ENCODE measurements around the gene PGLYRP3. TPM values are rescaled to one million over a fixed set of nuclear protein-coding genes. Genes with fewer than 3 reads are reported as not detected.

PGLYRP3 gene
- total and polyA plus RNA-seq, 2 of the 13 experiments (the other 11 are each of a cell fraction or from before 2014, with no cell fraction given): not detected

DNA sequence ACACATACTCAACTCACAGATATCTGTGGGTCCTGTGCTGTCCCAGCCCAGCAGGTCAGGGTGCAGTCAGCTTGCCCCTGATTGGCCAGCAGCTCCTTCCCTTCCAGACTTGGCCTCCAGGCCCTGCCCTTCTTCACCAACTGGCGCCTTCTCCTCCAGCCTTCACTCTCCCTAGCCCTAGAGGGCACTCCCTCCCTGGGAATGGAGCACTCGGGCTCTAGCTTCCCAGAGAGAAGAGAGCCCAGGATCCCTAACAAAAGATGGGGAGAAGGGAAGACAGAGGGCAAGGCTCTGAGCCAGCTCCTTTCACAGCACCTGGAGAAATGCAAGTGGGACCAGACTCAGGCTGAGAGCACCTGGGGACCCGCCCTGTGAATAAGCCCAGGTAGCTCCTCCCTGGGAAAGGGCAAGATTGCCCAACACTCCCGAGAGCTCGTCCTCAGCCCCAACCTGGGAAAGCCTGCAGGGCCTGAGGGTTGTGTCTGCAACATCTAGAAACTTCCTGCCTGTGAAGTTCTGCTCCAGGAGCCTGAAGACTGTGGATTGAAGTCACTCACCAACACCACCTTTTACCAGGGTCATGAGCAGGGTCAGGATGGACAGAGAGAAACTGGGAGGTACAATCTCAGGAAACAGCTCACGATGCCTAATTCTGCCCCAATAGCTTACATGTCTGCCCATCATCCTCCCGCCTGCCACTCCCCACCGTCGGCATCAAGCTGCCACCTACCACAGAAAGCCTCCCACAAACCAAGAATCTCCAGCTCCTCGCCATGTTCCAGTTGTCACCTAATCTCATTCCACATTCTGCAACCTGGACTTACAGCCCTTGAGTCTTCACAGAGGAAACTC is 36.0 kb upstream of the PGLYRP3 start, which contains the start of gene PGLYRP4 (continued):
- TF ChIP-seq, protein P1, sequence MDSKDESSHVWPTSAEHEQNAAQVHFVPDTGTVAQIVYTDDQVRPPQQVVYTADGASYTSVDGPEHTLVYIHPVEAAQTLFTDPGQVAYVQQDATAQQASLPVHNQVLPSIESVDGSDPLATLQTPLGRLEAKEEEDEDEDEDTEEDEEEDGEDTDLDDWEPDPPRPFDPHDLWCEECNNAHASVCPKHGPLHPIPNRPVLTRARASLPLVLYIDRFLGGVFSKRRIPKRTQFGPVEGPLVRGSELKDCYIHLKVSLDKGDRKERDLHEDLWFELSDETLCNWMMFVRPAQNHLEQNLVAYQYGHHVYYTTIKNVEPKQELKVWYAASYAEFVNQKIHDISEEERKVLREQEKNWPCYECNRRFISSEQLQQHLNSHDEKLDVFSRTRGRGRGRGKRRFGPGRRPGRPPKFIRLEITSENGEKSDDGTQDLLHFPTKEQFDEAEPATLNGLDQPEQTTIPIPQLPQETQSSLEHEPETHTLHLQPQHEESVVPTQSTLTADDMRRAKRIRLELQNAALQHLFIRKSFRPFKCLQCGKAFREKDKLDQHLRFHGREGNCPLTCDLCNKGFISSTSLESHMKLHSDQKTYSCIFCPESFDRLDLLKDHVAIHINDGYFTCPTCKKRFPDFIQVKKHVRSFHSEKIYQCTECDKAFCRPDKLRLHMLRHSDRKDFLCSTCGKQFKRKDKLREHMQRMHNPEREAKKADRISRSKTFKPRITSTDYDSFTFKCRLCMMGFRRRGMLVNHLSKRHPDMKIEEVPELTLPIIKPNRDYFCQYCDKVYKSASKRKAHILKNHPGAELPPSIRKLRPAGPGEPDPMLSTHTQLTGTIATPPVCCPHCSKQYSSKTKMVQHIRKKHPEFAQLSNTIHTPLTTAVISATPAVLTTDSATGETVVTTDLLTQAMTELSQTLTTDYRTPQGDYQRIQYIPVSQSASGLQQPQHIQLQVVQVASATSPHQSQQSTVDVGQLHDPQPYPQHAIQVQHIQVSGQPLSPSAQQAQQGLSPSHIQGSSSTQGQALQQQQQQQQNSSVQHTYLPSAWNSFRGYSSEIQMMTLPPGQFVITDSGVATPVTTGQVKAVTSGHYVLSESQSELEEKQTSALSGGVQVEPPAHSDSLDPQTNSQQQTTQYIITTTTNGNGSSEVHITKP (CRISPR knock-in tag; IDR thresholded peaks at IDR 0.05; ENCODE audit: low read depth): no peak
- TF ChIP-seq FOSL2 (CRISPR knock-in tag; IDR thresholded peaks at IDR 0.05) (no peak), HNRNPH1 (optimal IDR thresholded peaks at IDR 0.05; ENCODE audit: low read depth, low read length) (no peak), ZNF557 (CRISPR knock-in tag; IDR thresholded peaks at IDR 0.05) (no peak), ZNF550 (CRISPR knock-in tag; IDR thresholded peaks at IDR 0.05; ENCODE audit: borderline replicate concordance) (no peak), ZNF776 (CRISPR knock-in tag; IDR thresholded peaks at IDR 0.05) (no peak), ATM (IDR thresholded peaks at IDR 0.05; ENCODE audit: borderline replicate concordance) (no peak), ZNF17 (CRISPR knock-in tag; IDR thresholded peaks at IDR 0.05) (no peak)
- TF ChIP-seq, protein P2, sequence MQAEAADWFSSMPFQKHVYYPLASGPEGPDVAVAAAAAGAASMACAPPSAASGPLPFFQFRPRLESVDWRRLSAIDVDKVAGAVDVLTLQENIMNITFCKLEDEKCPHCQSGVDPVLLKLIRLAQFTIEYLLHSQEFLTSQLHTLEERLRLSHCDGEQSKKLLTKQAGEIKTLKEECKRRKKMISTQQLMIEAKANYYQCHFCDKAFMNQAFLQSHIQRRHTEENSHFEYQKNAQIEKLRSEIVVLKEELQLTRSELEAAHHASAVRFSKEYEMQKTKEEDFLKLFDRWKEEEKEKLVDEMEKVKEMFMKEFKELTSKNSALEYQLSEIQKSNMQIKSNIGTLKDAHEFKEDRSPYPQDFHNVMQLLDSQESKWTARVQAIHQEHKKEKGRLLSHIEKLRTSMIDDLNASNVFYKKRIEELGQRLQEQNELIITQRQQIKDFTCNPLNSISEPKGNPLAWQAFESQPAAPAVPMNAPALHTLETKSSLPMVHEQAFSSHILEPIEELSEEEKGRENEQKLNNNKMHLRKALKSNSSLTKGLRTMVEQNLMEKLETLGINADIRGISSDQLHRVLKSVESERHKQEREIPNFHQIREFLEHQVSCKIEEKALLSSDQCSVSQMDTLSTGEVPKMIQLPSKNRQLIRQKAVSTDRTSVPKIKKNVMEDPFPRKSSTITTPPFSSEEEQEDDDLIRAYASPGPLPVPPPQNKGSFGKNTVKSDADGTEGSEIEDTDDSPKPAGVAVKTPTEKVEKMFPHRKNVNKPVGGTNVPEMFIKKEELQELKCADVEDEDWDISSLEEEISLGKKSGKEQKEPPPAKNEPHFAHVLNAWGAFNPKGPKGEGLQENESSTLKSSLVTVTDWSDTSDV (CRISPR knock-in tag; IDR thresholded peaks at IDR 0.05): no peak
